ENCODE data around the gene FBXL22. TPM values are rescaled to one million over a fixed set of nuclear protein-coding genes. Genes with fewer than 3 reads are reported as not detected.

Gene FBXL22
- total RNA-seq, 1 donor from 2014 or later: 0.63 TPM

GRCh38 chr15:63606308-63606707 is 9.1 kb downstream of the FBXL22 start:
- H3K36me3 Mint-ChIP-seq: peaks cover 21% of the 10 kb centered on the region
- H3K9me3 Mint-ChIP-seq: no peaks in the 10 kb centered on the region
- no peak overlapping the region for H3K4me3 Mint-ChIP-seq
- peaks cover 17% of the 10 kb centered on the region for H3K4me1 Mint-ChIP-seq
- TF ChIP-seq, protein P1, sequence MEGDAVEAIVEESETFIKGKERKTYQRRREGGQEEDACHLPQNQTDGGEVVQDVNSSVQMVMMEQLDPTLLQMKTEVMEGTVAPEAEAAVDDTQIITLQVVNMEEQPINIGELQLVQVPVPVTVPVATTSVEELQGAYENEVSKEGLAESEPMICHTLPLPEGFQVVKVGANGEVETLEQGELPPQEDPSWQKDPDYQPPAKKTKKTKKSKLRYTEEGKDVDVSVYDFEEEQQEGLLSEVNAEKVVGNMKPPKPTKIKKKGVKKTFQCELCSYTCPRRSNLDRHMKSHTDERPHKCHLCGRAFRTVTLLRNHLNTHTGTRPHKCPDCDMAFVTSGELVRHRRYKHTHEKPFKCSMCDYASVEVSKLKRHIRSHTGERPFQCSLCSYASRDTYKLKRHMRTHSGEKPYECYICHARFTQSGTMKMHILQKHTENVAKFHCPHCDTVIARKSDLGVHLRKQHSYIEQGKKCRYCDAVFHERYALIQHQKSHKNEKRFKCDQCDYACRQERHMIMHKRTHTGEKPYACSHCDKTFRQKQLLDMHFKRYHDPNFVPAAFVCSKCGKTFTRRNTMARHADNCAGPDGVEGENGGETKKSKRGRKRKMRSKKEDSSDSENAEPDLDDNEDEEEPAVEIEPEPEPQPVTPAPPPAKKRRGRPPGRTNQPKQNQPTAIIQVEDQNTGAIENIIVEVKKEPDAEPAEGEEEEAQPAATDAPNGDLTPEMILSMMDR (IDR thresholded peaks at IDR 0.05; ENCODE audit: unreplicated experiment): no peak
- H3K27me3 Mint-ChIP-seq (ENCODE audit: low read depth): peaks cover 65% of the 10 kb centered on the region
- H3K27ac Mint-ChIP-seq: no peak overlapping the region
- no peak for DNase-seq (ENCODE audit: low spot score in 2 of 2, unreplicated experiment in 2 of 2)

- Mint-ChIP-seq H3K27ac (no peak overlapping the region), H3K27me3 (ENCODE audit: low read depth) (peaks cover 66% of the 10 kb centered on the region), H3K9me3 (no peaks in the 10 kb centered on the region), H3K4me3 (no peak overlapping the region), H3K4me1 (peaks cover 12% of the 10 kb centered on the region), H3K36me3 (peaks cover 34% of the 10 kb centered on the region)
- no peak for DNase-seq (ENCODE audit: low spot score in 2 of 2, unreplicated experiment in 2 of 2)
- TF ChIP-seq, protein P1 (IDR thresholded peaks at IDR 0.05; ENCODE audit: unreplicated experiment): no peak
These were observed 11.8 kb downstream of the FBXL22 start for GRCh38 chr15:63608989-63609388.

DNA sequence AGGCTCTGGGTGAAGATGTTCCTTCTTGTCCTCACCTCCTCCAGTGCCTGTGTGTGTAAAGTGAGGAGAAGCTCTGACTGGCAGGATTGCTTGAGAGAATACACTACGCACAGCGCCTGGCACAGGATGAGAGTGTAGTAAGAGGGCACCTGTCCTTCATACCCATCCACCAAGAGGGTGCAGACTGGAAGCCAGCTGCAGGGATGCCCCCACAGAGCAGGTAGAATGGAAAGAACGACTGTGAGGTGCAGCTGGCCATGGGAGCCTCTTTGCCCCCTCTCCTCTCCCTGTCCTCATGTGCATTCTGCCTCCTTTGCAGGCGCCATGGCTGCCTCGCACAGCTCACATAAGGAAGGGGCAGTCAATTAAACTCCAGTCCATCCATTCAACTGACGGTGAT is 12.3 kb downstream of the FBXL22 start:
- DNase-seq (ENCODE audit: low spot score in 2 of 2, unreplicated experiment in 2 of 2): no peak
- Mint-ChIP-seq H3K27me3 (ENCODE audit: low read depth) (peaks cover 65% of the 10 kb centered on the region), H3K27ac (no peak overlapping the region), H3K4me1 (peaks cover 12% of the 10 kb centered on the region), H3K36me3 (peaks cover 34% of the 10 kb centered on the region), H3K9me3 (no peaks in the 10 kb centered on the region), H3K4me3 (no peak overlapping the region)
- TF ChIP-seq, protein P1 (IDR thresholded peaks at IDR 0.05; ENCODE audit: unreplicated experiment): no peak

DNA sequence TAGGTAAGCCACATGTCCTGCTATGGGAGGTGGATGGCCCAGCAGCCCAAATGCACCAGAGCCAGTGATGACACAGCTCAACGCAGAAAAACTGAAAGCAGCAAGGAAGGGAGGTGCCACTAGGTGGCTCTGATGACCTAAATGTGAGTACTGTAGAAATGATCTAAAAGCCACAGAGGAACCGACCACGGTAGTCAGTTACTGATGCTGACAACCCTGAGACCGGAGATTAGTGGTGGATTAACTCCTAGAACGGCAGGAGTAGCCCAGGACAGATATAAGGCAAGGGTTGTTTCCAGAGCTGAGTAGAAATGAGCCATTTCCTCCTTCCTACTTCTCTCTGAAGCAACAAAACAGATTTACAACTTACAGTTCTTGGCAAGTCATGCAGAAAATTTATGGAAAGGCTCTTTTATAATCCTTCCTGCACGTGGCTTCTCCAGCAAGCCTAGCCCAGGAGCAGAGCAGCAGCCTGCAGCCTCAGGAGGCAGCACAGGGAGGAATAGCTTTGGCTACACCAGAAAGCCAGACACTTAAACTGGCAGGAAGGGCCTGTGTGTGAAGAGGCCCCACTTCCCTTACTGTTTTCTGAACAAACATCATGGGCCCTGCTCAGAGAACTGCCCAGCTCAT is 13.1 kb downstream of the FBXL22 start:
- no peaks in the 10 kb centered on the region for H3K9me3 Mint-ChIP-seq
- H3K27ac Mint-ChIP-seq: peak overlapping the region; percentile 55
- H3K27me3 Mint-ChIP-seq (ENCODE audit: low read depth): peaks cover 65% of the 10 kb centered on the region
- H3K4me3 Mint-ChIP-seq: no peak overlapping the region
- peaks cover 12% of the 10 kb centered on the region for H3K4me1 Mint-ChIP-seq
- DNase-seq (ENCODE audit: low spot score in 2 of 2, unreplicated experiment in 2 of 2): peak in 1 of 2 experiments; percentile 61
- TF ChIP-seq, protein P1 (IDR thresholded peaks at IDR 0.05; ENCODE audit: unreplicated experiment): peak; percentile 51
- H3K36me3 Mint-ChIP-seq: peaks cover 40% of the 10 kb centered on the region

GRCh38 chr15:63611177-63611576 is 14.0 kb downstream of the FBXL22 start:
- DNase-seq (ENCODE audit: low spot score in 2 of 2, unreplicated experiment in 2 of 2): no peak
- peaks cover 12% of the 10 kb centered on the region for H3K4me1 Mint-ChIP-seq
- H3K27ac Mint-ChIP-seq: no peak overlapping the region
- no peaks in the 10 kb centered on the region for H3K9me3 Mint-ChIP-seq
- H3K4me3 Mint-ChIP-seq: no peak overlapping the region
- peaks cover 47% of the 10 kb centered on the region for H3K36me3 Mint-ChIP-seq
- peaks cover 60% of the 10 kb centered on the region for H3K27me3 Mint-ChIP-seq (ENCODE audit: low read depth)
- TF ChIP-seq, protein P1 (IDR thresholded peaks at IDR 0.05; ENCODE audit: unreplicated experiment): no peak

Data from mesothelial cell of epicardium (in vitro differentiated cells).